ENCODE measurements around the gene ZBED4. TPM values are rescaled to one million over a fixed set of nuclear protein-coding genes. Genes with fewer than 3 reads are reported as not detected.

Gene ZBED4
- total RNA-seq, 1 donor from 2014 or later = 17.3 TPM

DNA sequence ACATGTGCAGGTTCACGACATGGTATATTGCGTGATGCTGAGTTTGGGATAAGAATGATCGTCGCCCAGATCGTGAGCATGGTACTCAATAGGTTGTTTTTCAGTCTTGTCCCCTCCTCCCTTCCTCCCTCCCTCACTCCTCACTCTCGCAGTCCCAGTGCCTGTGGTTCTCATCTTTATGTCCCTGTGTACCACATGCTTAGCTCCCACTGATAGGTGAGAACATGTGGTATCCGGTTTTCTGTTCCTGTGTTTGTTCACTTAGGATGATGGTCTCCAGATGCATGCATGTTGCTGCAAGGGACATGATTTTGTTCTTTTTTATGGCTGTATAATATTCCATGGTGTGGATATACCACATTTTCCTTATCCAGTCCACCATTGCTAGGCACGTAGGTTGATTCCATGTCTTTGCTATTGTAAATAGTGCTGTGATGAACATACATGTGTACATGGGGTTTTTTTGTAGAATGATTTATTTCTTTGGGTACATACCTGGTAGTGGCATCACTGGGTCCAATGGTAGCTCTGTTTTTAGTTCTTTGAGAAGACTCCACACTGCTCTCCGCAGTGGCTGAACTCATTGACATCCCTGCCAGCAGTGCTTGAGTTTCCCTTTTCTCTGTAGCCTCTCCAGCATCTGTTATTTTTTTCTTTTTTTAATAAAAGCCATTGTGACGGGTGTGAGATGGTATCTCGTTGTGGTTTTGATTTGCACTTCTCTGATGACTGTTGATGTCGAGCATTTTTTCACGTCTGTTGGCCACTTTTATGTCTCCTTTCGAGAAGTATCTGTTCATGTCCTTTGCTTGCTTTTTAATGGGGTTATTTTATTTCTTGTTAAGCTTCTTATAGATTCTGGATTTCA, 16.4 kb downstream of the ZBED4 start:
- Mint-ChIP-seq H3K9me3 (ENCODE audit: unreplicated experiment) (peaks cover 37% of the 10 kb centered on the region), H3K27me3 (ENCODE audit: unreplicated experiment) (no peaks in the 10 kb centered on the region), H3K4me3 (ENCODE audit: unreplicated experiment) (no peak overlapping the region), H3K36me3 (ENCODE audit: unreplicated experiment) (peaks cover 50% of the 10 kb centered on the region), H3K27ac (ENCODE audit: unreplicated experiment) (no peak overlapping the region), H3K4me1 (ENCODE audit: unreplicated experiment) (no peaks in the 10 kb centered on the region)
- DNase-seq (ENCODE audit: extremely low spot score, unreplicated experiment) = no peak
- TF ChIP-seq, protein P1, sequence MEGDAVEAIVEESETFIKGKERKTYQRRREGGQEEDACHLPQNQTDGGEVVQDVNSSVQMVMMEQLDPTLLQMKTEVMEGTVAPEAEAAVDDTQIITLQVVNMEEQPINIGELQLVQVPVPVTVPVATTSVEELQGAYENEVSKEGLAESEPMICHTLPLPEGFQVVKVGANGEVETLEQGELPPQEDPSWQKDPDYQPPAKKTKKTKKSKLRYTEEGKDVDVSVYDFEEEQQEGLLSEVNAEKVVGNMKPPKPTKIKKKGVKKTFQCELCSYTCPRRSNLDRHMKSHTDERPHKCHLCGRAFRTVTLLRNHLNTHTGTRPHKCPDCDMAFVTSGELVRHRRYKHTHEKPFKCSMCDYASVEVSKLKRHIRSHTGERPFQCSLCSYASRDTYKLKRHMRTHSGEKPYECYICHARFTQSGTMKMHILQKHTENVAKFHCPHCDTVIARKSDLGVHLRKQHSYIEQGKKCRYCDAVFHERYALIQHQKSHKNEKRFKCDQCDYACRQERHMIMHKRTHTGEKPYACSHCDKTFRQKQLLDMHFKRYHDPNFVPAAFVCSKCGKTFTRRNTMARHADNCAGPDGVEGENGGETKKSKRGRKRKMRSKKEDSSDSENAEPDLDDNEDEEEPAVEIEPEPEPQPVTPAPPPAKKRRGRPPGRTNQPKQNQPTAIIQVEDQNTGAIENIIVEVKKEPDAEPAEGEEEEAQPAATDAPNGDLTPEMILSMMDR (IDR thresholded peaks at IDR 0.05) = no peak

DNA sequence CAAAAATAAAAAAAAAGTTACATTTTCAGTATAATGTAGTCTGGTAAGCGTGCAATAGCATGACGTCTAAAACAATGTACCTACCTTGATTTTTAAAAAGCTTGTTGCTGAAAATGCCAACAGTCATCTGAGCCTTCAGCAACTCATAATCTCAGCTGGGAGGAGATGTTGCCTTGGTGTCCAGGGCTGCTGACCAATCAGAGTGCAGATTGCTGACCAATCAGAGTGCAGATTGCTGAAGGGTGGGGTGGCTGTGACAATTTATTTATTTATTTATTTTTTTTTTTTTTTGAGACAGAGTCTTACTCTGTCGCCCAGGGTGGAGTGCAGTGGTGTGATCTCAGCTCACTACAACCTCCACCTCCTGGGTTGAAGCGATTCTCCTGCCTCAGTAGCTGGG, 17.8 kb downstream of the ZBED4 start:
- H3K36me3 Mint-ChIP-seq (ENCODE audit: unreplicated experiment) = peaks cover 48% of the 10 kb centered on the region

DNA sequence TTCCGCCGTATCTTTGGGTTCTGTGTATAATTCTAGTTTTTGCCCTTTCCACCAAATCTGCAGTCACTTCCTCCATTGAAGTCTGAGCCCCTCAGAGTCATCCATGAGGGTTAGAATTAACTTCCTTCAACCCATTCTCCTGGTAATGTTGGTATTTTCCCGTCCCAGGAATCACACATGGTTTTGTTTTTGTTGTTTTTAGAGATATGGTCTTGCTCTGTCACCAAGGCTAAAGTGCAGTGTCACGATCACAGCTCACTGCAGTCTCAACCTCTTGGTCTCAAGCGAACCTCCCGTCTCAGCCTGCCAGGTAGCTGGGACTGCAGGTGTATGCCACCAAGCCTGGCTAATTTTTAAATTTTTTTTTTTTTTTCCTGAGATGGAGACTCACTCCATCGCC, 18.7 kb downstream of the ZBED4 start:
- no peaks in the 10 kb centered on the region for H3K27me3 Mint-ChIP-seq (ENCODE audit: unreplicated experiment)
- H3K36me3 Mint-ChIP-seq (ENCODE audit: unreplicated experiment) = peaks cover 44% of the 10 kb centered on the region
- peaks cover 23% of the 10 kb centered on the region for H3K9me3 Mint-ChIP-seq (ENCODE audit: unreplicated experiment)
- TF ChIP-seq, protein P1 (IDR thresholded peaks at IDR 0.05) = no peak
- no peak overlapping the region for H3K27ac Mint-ChIP-seq (ENCODE audit: unreplicated experiment)
- H3K4me1 Mint-ChIP-seq (ENCODE audit: unreplicated experiment) = no peaks in the 10 kb centered on the region
- DNase-seq (ENCODE audit: extremely low spot score, unreplicated experiment) = no peak
- no peak overlapping the region for H3K4me3 Mint-ChIP-seq (ENCODE audit: unreplicated experiment)

More for the DNA sequence above, 17.8 kb downstream of the ZBED4 start:
- TF ChIP-seq, protein P1 (IDR thresholded peaks at IDR 0.05) = no peak
- H3K27me3 Mint-ChIP-seq (ENCODE audit: unreplicated experiment) = no peaks in the 10 kb centered on the region
- H3K4me3 Mint-ChIP-seq (ENCODE audit: unreplicated experiment) = no peak overlapping the region
- H3K4me1 Mint-ChIP-seq (ENCODE audit: unreplicated experiment) = no peaks in the 10 kb centered on the region
- H3K27ac Mint-ChIP-seq (ENCODE audit: unreplicated experiment) = no peak overlapping the region
- no peak for DNase-seq (ENCODE audit: extremely low spot score, unreplicated experiment)
- peaks cover 31% of the 10 kb centered on the region for H3K9me3 Mint-ChIP-seq (ENCODE audit: unreplicated experiment)

DNA sequence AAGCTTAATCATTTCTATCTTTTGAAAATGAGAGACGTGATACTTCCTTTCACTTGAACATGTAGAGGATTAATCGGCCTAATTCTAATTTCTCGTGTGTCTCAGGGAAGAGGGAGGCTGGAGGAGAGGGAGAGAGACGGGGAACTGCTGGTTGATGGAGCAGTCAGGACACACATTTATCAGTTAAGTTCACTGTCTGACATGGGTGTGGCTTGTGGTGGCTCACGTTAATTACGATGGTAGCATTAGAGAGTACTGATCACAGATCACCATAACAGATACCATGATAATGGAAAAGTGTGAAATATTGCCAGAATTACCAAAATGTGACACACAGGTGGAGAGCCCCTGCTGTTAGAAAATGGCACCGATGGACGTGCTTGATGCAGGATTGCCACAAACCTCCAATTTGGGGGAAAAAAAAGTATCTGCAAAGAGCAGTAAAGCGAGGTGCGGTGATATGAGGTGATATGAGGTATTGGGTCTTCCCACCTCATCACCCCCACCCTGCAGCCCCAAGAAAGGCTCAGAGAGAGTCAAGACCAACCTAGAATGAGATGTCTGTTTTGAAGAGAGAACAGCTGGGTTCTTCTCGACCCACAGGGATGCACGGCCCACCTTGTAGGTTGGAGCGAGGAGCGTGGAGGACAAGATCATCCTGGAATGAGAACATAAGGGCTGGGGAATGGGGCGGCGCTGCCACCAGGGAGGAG, 19.7 kb downstream of the ZBED4 start:
- DNase-seq (ENCODE audit: extremely low spot score, unreplicated experiment) = no peak
- H3K36me3 Mint-ChIP-seq (ENCODE audit: unreplicated experiment) = peaks cover 39% of the 10 kb centered on the region
- peaks cover 21% of the 10 kb centered on the region for H3K9me3 Mint-ChIP-seq (ENCODE audit: unreplicated experiment)
- H3K4me1 Mint-ChIP-seq (ENCODE audit: unreplicated experiment) = no peaks in the 10 kb centered on the region
- H3K27me3 Mint-ChIP-seq (ENCODE audit: unreplicated experiment) = no peaks in the 10 kb centered on the region
- H3K4me3 Mint-ChIP-seq (ENCODE audit: unreplicated experiment) = no peak overlapping the region
- H3K27ac Mint-ChIP-seq (ENCODE audit: unreplicated experiment) = no peak overlapping the region
- TF ChIP-seq, protein P1 (IDR thresholded peaks at IDR 0.05) = no peak

DNA sequence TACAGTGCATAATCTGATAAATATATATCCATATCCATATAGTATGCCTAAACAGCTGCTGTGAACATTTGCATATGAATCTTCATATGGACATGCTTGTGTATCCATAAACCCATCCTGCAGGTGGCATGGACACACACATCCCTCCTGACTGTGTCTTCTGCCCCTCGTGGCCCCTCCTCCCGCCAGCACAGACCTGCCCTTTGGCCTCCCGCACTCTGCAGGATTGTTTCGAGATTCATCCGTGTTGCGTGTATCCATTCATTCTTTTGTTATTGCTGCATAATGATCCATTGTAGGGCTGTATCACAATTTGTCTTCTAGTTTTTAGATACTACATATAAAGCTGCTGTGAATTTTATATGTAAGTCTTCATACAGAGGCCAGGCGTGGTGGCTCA, 24.0 kb downstream of the ZBED4 start:
- DNase-seq (ENCODE audit: extremely low spot score, unreplicated experiment) = no peak
- Mint-ChIP-seq H3K4me3 (ENCODE audit: unreplicated experiment) (no peak overlapping the region), H3K27ac (ENCODE audit: unreplicated experiment) (no peak overlapping the region), H3K36me3 (ENCODE audit: unreplicated experiment) (peaks cover 26% of the 10 kb centered on the region), H3K4me1 (ENCODE audit: unreplicated experiment) (peaks cover 4% of the 10 kb centered on the region), H3K9me3 (ENCODE audit: unreplicated experiment) (peaks cover 5% of the 10 kb centered on the region), H3K27me3 (ENCODE audit: unreplicated experiment) (no peaks in the 10 kb centered on the region)
- TF ChIP-seq, protein P1 (IDR thresholded peaks at IDR 0.05) = no peak
